Right renal pelvis (tissue), 4 donors: ENCODE data around the gene PRDM15. TPM values are rescaled to one million over a fixed set of nuclear protein-coding genes. Genes with fewer than 3 reads are reported as not detected.

Experiments used
- DNase-seq, 4 donors: peaks; one replicate each; pipeline ENCODE4 v3.0.0-alpha.2; 2013; ENCODE audit warnings: low read depth in 4 of 4, low spot score in 3 of 4, missing footprints in 1 of 4
- polyA plus RNA-seq, 4 donors: library from polyadenylated mRNA; unstranded; fragments of 120-200 nt; gene quantifications; one replicate each; pipeline ENCODE4 v1.2.1, GENCODE V29; 2013; ENCODE audit not compliant: insufficient read length in 4 of 4

The PRDM15 gene
- polyA plus RNA-seq, 4 donors = 5.6 to 6.4 (median 6.2) TPM

DNA sequence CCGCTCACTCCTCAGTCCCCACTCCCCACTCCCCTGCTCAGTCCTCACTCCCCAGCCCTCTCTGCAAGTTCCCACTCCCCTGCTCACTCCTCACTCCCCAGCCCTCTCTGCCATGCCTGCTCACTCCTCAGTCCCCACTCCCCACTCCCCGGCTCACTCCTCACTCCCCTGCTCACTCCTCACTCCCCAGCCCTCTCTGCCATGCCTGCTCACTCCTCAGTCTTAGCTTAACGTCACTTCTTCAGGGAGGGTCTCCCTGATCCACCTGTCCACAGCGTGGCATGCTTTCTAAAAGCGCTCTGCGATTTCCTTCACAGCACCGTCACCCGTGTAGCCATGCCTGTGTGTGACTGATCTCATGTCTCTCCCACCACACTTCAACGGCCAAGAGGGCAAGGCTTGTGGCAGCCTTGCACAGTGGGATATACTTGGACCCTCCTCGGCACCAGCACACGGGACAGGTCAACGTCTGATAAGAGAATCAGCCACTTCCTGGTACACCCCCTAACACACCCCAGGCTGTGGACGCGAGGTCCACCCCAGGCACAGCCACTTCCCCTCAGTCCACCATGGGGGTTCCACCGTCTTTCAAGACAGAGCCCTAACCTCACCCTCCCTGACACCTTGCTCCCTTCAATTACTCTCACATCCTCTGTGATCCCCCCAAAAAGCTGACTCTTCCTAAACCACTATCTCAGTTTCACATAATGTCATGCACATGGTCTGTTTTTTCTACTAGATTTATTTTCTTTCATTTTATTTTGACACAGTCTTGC is 14.0 kb downstream of the PRDM15 start:
- DNase-seq = no peak

DNA sequence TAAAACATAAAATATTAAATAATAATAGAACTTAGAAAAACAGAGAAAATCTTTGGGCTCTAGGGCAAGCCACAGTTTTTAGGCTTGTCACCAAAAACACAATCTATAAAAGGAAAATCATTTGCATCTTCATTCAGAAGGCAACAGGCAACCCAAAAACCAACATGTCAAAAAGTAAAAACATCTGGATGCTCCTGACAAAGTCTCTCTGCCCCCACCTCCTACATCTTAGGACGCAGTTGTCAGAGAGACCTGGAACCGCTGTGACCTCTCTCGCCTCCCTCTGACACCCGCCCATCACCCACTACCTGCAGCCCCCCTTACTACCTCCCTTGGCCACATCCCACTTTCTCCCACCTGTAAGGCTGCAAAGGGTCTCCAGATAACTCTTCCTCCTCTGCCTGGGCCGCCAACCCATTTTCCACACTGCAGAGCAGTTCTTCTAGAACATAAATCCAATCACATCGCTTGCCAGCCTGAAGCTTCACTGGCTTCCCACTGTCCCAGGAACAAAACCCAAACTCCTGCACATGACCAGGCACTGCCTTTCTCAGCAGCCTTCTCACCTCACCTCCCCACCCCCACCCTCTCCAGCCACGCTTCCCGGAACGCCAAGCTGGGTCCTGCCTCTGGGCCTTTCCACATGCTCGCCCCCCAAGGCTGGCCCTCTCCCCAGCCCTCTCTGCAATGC is 14.7 kb downstream of the PRDM15 start:
- no peak for DNase-seq

DNA sequence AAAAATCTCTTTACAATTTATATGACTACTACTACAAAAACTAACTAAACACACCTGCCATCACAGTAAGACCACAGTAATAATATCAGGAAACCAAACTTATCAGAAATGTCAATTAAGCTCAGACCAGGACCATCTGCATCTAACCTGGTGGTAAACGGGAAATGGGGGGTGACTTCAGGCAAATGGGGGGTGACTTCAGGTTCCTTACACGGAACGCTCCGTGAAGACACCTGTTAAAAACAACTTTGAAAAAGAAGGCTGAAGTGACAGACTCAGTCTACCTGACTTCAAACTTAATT is 15.8 kb downstream of the PRDM15 start:
- no peak for DNase-seq

DNA sequence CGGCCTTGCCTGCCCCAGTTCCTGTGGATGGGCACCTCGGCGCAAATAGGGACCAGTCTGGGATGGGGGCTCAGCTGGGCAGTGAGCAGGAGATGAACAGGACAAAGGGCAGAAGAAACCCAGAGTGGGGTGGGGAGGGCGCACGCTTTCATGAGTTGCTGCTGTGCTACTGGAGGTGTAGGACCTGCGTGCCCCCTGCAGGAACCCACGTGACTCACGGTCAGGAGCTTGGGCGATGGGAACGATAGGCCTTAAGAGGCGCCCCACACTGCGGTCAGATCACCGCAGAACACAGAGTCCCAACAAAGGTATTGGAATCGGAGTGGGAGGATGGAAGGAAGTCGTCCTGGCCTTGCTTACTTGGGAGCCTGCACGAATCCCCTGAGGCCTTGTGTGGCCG is 17.2 kb downstream of the PRDM15 start:
- DNase-seq = no peak

DNA sequence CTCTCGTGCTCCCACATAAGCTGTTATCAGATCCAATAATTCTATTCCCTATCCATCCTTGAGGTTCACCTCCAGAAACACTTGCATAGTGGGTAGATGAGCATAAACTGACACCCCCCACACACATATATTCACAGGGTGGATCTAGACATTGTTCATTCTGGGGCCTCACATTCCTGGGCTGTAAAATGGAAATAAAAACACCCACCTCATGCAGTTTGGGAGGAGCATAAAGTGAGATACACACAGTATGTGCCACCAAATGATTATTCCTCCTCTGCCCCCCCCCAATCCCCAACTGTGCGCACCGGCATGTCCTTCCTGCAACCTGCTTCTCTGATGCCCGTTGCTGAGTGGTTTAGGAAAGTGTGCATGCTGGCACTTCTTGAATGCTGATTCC is 17.9 kb downstream of the PRDM15 start:
- no peak for DNase-seq

DNA sequence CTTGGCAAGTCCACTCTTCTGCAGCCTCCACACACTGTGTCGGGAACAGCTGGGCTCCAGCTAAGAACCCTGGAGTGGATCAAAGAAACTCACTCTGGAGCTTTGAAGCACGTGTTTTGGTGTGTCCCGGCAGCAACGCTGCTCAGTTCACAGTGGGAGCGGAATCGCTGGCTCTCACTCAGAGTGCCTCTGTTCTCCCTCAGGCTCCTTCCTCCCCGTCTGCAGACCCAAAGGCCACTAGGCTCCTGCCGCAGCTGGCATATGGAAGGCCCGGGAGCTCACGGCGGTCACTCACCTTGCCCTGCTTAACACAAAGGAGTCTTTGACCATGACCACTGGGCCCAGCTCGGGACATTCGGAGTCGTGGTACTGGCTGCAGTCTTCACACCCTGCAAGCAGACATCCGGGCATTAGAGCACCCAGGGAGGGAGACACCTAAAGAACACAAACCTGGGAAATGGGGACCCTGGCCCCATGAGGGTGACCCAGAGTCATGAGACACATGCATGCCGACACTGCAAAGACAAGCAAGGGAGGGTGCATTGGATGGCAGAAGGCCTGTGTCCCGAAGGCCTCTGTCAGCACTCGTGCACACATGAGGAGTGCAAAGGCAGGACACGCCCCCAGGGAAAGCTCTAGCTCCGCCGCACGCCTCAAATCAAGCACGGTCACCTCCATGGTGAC is 19.7 kb downstream of the PRDM15 start:
- DNase-seq = no peak

DNA sequence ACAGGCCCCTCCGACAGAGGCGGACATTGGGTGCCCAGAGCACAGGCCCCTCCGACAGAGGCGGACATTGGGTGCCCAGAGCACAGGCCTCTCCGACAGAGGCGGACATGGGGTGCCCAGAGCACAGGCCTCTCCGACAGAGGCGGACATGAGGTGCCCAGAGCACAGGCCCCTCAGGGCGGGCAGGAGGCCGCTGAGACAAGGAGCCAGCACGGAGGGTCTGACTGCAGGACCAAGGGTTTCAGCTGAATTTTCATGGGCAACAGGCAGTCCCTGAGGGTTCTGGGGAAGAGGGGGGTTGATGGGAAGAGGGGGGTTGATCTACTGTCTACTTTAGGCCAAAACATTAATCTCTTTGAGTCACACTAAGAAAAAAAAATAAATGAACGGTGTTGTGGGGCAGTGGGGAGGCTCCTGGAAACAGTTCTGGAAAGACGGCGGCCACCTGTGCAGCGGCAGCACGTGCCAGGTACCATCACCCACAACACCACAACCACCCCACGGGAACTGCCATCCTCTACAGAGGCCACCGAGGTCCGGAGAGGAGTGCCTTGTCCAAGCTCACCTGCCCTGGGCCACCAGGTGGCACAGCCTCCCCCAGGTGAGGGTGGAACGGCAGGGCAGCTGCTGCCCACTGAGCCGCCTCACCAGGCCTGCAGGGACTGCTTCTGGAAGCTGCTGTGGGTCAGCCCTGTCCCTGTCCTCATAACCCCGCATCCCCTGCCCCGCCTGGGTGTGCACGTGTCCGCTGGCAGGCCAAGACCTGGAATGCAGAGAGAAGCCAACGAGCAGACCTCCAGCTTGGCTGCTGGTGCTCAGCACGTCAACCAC is 20.5 kb downstream of the PRDM15 start:
- no peak for DNase-seq

DNA sequence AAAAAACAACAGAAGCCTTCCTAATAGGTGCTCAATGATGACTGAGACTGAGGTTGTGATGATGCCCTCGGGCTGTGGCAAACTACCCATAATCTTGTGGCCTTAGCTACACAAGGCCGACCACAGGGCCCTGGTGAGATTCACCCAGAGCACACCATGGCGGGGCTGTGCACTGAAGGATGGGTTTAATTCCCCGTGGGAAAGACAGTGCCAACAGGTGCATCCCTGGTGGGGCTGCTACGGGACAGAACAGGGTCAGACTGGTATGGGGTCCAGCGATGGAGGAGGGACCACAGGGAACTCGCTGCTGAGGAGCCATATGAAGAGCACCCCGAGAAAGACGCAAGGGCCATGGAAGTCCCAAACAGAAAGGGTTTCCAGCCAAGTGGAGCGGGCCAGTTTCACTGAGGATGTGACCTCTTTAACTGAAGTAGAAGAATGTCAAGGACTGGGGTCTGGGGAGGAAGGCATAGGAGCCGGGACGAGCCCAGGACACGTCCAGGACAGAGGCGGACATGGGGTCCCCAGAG is 21.3 kb downstream of the PRDM15 start:
- DNase-seq = no peak

DNA sequence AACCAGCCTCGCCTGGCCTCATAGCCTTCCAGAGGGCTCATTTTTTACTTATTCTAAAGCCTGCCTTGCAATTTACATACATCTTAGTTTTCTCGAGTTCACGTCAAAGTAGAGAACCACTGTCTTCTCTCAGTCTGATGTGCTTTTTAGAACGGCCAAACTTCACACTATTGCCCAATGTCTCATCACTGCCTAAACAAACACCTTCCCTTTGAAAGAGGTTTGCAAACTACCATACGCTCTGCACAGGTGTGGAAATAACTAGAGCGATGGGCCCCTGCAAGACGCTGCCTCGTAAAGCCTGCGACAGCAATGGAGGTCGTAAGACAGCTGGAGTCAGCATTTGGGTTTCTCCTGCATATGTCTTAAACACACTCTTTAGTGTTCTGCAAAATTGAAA is 22.6 kb downstream of the PRDM15 start:
- DNase-seq = no peak

DNA sequence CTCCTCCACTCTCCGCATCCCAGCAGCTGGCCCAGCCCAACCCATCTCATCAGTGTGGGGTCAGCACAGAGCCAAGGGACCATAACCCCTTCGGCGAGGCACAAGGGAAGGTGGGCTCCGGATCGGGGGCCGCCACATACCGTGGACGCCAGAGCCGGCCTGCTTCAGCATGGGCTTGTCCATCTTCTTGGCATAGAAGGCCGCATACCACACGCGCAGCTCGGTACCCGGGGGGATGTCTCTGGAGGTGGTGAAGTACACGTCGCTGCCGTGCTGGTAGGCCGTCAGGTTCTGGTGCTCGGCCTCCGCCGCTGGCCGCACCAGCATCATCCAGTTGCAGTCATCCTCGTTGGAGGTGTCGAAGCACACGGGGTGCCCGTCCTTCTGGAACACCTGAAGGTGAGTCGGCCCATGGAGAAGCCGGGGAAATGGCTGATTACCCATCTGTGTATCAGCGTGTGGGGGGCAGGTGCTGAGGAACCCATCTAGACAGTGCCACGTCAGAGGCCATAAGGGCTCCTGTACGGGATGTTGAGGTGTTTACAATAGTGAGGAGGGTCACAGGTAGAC is 24.6 kb downstream of the PRDM15 start:
- DNase-seq = no peak

DNA sequence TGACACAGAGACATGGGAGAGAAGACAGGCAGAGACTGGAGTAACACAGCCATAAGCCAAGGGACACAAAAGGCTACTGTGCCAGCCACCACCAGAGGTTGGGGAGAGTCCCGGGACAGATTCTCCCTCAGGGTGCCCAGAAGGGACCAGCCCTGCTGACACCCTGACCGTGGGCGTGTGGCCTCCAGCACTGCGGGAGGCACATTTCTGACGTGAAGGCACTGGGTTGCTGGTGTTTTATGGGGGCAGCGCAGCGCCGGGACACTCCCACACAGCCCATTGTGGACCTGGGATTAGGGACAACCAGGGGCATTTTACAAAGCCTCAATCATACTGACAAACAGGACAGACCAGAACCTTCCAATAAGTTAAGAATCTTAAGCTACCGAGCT is 26.2 kb downstream of the PRDM15 start:
- no peak for DNase-seq

DNA sequence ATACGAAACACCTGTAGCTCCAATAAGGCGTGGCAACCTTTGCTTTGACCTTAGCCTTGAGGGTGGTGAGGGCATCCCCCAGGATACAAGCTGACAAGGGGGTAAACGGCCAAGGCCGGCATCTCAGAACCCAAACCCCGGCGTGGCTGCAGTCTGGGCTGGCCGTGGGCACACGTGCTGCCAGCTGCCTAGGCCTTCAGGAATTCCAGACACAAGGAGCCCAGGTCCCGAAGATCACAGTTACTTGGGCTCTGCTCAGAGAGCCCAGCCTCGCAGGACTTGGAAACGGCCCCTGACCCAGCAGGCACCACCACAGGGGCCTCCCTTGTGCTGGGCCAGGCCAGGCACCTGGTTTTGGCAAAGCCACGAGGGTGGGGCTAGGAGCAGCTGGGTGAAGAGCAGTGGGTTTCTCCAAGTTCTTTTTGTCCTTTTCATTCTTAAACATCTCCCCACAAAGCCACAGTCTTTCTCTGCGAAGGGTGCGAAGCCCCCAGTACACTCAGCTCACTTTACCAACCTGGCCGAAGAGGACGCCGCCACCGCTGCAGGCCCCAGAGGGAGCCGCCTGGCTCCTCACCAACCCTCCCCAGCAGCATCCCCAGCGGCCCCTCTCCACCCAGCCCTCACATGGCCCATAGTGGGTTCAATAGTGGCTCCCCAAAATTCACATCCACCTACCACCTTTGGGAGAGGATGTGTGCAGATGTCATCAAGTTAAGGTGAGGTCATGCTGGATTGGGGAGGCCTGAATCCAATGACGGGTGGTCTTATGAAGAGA is 26.8 kb downstream of the PRDM15 start:
- DNase-seq = no peak

DNA sequence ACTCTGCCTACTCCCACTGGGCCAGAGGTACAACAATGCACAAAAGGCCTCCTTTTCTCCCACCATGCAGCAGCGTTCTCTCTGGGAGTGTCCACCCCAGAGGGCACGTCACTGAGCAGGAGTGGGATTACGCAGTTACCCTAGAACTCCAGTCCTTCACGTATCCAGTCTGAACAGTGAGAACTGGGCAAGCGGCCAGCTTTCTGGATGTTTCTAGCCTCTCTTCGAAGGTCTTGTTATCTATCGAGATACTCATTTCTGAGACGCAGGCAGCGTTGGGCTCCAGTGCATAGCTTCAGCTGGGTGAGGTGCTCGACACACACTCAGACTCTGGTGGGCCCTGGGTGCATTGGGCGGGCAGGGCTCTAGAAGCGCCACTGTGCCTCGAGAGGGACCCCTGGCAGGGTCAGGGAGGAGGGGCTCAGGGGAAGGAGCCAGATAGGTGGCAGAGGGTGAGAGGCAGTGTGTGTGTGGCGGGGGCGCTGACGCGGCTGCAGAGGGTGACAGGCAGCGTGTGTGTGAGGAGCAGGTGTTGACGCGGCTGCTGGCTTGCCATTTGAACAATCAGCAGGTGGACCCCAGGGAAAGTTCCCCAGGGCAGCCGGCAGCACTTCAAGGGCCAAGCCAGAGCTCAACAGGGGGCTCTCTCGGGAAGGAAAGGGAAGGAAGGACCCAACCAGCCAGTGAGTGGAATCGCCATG is 27.9 kb downstream of the PRDM15 start:
- no peak for DNase-seq

DNA sequence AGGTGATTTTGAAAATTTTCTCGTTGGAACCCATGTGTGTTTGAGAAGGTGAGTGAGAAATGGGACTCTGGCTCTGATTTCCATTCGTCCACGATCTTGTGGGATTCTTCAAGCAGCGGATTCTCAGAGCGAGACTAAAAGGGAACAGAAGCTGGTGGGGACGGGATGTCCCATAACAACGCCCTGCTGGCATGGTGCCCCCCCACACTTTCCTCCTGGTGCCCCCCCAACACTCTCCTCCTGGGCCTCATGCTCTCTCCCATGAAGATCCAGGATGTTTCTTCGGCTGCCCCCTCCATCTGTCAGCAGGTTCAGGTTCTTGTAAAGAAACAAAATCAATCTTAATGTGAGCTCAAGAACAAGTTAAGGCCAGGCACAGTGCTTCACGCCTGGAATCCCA is 29.1 kb downstream of the PRDM15 start:
- no peak for DNase-seq

DNA sequence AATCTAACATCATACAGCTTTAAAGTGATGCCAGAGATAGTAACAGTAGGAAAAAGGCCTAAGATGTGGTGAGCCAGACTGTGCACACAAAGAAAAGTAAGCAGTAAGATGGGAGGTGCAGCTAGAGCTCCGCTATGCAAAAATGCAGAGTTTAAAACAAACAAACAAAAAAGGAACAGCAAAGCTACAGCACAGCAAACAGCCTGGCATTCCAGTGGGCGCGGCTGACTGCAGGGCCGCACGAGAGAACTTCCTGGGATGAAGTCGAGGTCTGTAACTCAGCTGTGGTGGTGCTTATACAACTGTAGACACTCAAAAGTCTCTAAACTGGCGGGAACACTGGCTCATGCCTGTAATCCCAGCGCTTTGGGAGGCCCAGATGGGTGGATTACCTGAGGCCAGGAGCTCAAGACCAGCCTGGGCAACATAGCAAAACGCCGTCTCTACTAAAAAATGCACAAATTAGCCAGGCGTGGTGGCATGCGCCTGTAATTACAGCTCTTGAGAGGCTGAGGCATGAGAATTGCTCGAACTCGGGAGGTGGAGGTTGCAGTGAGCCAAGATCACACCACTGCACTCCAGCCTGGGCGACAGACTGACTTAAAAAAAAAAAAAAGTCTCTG is 30.1 kb downstream of the PRDM15 start:
- no peak for DNase-seq

DNA sequence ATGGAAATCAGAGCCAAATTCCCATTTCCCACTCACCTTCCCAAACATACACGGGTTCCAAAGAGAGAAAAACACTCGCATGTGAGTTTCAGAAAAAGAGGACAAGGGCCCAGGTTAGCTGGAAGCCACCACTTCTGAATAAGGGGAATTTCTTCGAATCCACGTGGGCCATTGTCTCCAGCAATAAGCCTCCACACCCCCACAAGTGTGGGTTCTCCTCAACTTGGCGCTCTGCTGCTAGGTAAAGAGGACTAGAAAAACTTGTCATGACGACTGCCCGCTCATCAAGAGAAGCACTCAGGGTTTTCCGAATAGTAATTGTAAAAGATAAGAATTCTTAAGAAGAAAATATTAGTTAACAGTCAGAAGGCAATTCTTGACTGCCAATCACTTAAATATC is 30.6 kb downstream of the PRDM15 start:
- DNase-seq = no peak

DNA sequence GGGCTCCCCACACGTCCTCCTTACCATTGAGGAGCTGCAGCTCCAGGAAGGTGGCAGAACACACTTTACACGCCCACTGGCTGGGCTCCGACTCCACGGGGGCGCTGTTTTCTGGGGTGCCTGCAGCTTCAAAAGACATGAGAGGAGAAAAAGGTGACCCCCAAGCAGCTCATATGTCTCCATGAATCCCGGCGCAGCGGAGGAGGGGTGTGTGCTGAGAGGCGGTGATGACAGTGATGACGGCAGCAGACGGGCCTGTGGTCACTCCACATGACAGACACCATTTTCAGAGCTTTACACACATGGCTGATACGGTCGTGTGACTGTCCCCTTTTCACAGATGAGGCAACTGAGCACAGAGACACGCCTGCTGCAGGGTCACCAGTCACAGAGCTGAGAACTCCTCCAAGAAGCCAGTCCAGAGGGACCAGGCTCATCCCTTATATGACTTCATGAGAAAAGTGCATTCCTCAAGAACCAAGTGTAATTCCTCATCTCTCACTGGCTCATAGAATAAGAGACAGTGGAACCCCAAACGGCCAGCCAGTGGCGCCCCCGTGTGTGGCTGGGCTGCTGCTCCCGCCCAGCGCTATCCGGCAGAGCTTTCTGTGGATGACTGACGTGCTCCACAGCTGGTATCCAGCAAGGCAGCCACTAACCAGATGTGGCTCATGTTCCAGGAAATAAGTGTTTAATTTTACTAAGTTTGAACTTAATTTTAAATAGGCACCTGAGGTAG is 31.9 kb downstream of the PRDM15 start:
- DNase-seq = no peak

DNA sequence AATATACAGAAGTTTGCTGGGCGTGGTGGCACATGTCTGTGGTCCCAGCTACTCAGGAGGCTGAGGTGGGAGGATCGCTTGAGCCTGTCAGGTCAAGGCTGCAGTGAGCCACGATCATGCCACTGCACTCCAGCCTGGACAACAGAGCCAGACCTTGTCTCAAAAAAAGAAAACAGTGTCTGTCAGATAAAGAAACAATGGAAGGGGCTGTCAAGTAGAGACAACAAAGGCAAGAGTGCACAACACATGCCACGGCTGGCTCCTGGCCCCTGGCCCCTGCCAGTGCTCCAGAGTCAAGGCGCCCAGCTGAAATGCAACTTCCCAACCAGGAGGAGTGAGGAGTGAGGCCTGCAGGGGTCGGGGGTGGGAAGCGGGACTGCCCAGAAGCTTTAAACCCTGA is 32.6 kb downstream of the PRDM15 start:
- no peak for DNase-seq
